Parathyroid adenoma (tissue), 2 donors: ENCODE results near the gene INO80B.

Source experiments
- H2AFZ ChIP-seq: fragments of 300-600 bp; sonication (generic); one replicate; pipeline ENCODE4 v1.7.0; 2017; ENCODE audit warnings: antibody characterized with exemption, mild to moderate bottlenecking
- H3K27ac ChIP-seq: fragments of 300-600 bp; sonication (generic); one replicate; pipeline ENCODE4 v1.7.0; 2017
- H3K27me3 ChIP-seq: fragments of 300-600 bp; sonication (generic); one replicate; pipeline ENCODE4 v1.7.0; 2017; ENCODE audit warnings: low read length; ENCODE audit not compliant: control insufficient read depth, insufficient read depth
- H3K36me3 ChIP-seq: fragments of 300-600 bp; sonication (generic); one replicate; pipeline ENCODE4 v1.7.0; 2017; ENCODE audit warnings: low read length; ENCODE audit not compliant: control insufficient read depth, insufficient read depth
- H3K4me1 ChIP-seq: fragments of 300-600 bp; sonication (generic); one replicate; pipeline ENCODE4 v1.7.0; 2017; ENCODE audit warnings: control low read depth
- H3K4me2 ChIP-seq: fragments of 300-600 bp; sonication (generic); one replicate; pipeline ENCODE4 v1.7.0; 2017; ENCODE audit warnings: low read length
- H3K4me3 ChIP-seq: fragments of 300-600 bp; sonication (generic); one replicate; pipeline ENCODE4 v1.7.0; 2017; ENCODE audit warnings: low read depth, low read length
- H3K79me2 ChIP-seq: fragments of 300-600 bp; sonication (generic); one replicate; pipeline ENCODE4 v1.7.0; 2017; ENCODE audit warnings: control low read depth
- H3K9ac ChIP-seq: fragments of 300-600 bp; sonication (generic); one replicate; pipeline ENCODE4 v1.7.0; 2017; ENCODE audit warnings: mild to moderate bottlenecking
- H3K9me3 ChIP-seq: fragments of 300-600 bp; sonication (generic); one replicate; pipeline ENCODE4 v1.7.0; 2017; ENCODE audit warnings: low read length; ENCODE audit not compliant: control insufficient read depth
- TF ChIP-seq, protein P1 (sequence below): fragments of 300-600 bp; sonication (generic); IDR thresholded peaks from one replicate; pipeline ENCODE4 v1.7.0; 2017; ENCODE audit warnings: antibody characterized with exemption, mild to moderate bottlenecking
- donor health status: primary hyperparathyroidism.

The INO80B gene

DNA sequence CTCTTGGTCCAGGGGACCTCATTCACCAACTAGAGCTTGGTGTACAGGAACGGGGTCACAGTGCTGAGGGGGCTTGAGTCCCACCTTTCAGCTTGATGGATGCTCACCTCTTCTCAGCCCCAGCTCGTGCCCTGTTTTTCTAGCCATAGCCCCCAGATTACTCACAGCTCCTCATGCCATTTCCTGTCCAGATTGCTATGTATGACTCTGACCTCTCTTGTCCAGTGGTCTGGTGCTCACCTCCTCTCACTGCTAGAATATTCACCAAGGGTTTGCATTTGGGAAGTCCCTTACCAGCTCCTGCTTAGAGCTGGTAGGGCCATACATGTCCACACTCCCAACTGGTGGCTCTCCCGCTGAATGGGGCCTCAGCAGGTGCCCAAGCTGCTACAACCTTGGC, 38.7 kb downstream of the INO80B start:
- no peaks in the 10 kb centered on the region for H3K79me2 ChIP-seq
- no peak overlapping the region for H3K27ac ChIP-seq
- H3K36me3 ChIP-seq = no peaks in the 10 kb centered on the region
- no peaks in the 10 kb centered on the region for H3K27me3 ChIP-seq
- no peak overlapping the region for H3K4me2 ChIP-seq
- TF ChIP-seq, protein P1, sequence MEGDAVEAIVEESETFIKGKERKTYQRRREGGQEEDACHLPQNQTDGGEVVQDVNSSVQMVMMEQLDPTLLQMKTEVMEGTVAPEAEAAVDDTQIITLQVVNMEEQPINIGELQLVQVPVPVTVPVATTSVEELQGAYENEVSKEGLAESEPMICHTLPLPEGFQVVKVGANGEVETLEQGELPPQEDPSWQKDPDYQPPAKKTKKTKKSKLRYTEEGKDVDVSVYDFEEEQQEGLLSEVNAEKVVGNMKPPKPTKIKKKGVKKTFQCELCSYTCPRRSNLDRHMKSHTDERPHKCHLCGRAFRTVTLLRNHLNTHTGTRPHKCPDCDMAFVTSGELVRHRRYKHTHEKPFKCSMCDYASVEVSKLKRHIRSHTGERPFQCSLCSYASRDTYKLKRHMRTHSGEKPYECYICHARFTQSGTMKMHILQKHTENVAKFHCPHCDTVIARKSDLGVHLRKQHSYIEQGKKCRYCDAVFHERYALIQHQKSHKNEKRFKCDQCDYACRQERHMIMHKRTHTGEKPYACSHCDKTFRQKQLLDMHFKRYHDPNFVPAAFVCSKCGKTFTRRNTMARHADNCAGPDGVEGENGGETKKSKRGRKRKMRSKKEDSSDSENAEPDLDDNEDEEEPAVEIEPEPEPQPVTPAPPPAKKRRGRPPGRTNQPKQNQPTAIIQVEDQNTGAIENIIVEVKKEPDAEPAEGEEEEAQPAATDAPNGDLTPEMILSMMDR = no peak
- no peaks in the 10 kb centered on the region for H3K4me1 ChIP-seq
- H2AFZ ChIP-seq = no peak overlapping the region
- H3K9me3 ChIP-seq = no peaks in the 10 kb centered on the region
- H3K4me3 ChIP-seq = no peak overlapping the region
- H3K9ac ChIP-seq = no peak overlapping the region

DNA sequence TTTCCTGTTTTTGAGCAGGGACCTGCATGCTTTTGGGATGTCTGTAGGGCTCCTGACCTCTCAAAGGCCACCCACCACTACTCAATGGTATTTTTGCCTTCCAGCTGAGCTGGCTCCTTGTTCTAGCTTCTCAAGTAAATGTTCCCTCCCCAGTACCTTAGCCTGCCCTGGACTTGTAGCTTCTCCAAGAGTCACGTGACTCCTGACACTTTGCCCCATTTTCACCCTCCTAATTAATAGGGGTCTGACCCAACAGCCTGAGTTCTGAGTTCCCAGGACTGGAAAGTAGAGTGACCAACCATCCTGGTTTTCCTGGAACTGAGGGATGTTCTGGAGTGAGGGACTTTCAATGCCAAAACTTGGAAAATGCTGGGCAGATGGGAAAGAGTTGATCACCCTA, 40.6 kb downstream of the INO80B start:
- TF ChIP-seq, protein P1 = no peak
- Histone ChIP-seq H3K36me3 (no peaks in the 10 kb centered on the region), H3K27ac (no peak overlapping the region), H2AFZ (no peak overlapping the region), H3K4me3 (no peak overlapping the region), H3K9ac (no peak overlapping the region), H3K27me3 (no peaks in the 10 kb centered on the region), H3K4me2 (no peak overlapping the region), H3K79me2 (no peaks in the 10 kb centered on the region), H3K9me3 (no peaks in the 10 kb centered on the region), H3K4me1 (peaks cover 10% of the 10 kb centered on the region)

DNA sequence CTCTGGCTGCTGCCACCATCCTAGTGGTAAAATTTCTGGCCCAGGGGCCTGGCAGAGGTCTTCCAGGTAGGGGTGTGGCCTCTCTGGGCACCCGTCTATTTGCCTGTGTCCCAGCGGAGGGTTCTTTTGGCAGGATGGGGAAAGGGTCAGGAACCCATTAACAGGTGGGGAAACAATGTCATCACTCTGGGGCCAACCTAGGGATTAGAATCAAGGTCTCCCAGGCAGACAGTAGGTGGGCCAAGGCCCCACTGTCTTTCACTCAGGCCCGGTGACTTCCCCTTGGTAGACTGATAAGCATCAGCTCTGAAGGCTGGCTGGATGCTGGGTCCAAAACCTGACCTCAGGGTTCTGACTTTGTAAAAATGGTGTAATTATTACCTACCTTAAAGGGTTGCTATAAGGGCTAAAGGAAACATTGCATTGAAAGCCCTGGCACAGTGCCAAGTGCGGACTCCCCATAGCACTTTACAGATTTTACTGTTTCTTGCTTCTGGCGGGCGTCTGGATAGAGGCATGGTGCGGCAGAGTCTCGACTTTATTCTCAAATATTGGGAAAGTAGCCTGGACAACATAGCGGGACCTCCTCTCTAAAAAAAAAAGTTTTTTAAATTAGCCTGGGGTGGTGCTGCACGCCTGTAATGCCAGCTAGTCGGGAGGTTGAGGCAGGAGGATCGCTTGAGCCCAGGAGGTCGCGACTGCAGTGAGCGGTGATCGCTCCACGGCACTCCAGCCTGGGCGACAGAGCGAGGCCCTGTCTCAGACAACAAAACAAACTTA, 42.3 kb downstream of the INO80B start:
- no peak overlapping the region for H3K4me3 ChIP-seq
- H3K9ac ChIP-seq = no peak overlapping the region
- H3K27me3 ChIP-seq = no peaks in the 10 kb centered on the region
- no peak overlapping the region for H3K4me2 ChIP-seq
- no peaks in the 10 kb centered on the region for H3K79me2 ChIP-seq
- no peak overlapping the region for H3K27ac ChIP-seq
- peaks cover 10% of the 10 kb centered on the region for H3K4me1 ChIP-seq
- H3K36me3 ChIP-seq = no peaks in the 10 kb centered on the region
- H3K9me3 ChIP-seq = no peaks in the 10 kb centered on the region
- H2AFZ ChIP-seq = no peak overlapping the region
- TF ChIP-seq, protein P1 = no peak

DNA sequence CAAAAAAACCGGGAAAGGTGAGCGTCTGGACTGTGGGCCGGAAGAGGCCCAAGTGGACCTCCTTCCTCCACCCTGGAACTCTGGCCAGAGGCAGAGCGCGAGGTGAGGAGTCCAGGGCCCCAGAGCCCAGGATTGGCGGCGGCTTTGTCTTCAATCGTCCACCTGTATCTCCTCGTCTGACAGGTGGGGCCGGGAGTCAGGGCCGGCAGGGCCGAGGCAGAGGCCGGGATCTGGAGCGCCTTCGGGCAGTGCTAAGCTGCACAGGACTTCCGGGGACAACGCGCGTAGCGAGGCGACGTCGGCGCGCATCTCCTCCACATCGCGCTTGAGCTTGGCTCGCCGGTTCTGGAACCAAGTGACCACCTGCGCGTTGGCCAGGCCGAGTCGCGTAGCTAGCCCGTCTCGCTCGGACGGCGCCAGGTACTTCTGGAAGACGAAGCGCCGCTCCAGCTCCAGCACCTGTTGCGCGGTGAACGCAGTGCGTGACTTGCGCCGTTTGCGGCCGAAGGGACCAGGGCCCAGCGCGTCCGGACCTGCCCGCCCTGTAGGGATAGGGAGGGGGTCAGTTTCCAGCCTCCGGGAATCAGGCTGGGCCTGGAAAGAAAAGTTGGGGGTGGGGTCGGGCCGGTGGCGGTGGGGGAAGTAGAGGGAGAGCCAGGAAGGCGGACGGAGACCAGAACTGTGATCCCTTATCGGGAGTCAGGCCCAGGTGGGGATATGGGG, 43.1 kb downstream of the INO80B start:
- Histone ChIP-seq H3K9ac (no peak overlapping the region), H3K4me2 (peak overlapping the region; percentile 7), H3K9me3 (no peaks in the 10 kb centered on the region), H3K27me3 (no peaks in the 10 kb centered on the region), H3K4me1 (peaks cover 10% of the 10 kb centered on the region), H2AFZ (no peak overlapping the region), H3K4me3 (no peak overlapping the region), H3K79me2 (no peaks in the 10 kb centered on the region), H3K27ac (no peak overlapping the region), H3K36me3 (no peaks in the 10 kb centered on the region)
- TF ChIP-seq, protein P1 = no peak
